Progenitor cell of endocrine pancreas (in vitro differentiated cells): ENCODE results near the gene PTPRK. TPM values are rescaled to one million over a fixed set of nuclear protein-coding genes. Genes with fewer than 3 reads are reported as not detected.

Experiments used
- DNase-seq: peaks from one replicate; pipeline ENCODE4 v3.0.0; 2021; ENCODE audit warnings: low spot score; ENCODE audit not compliant: unreplicated experiment
- H3K27ac Mint-ChIP-seq: 2 replicates; pipeline ENCODE4 v1.8.0; 2021; ENCODE audit warnings: mild to moderate bottlenecking, moderate library complexity, mixed read lengths
- H3K27me3 Mint-ChIP-seq: 2 replicates; pipeline ENCODE4 v1.8.0; 2021; ENCODE audit warnings: mixed read lengths
- H3K36me3 Mint-ChIP-seq: 2 replicates; pipeline ENCODE4 v1.8.0; 2022; ENCODE audit warnings: mixed read lengths; ENCODE audit not compliant: insufficient read depth
- H3K4me1 Mint-ChIP-seq: 2 replicates; pipeline ENCODE4 v1.8.0; 2021; ENCODE audit warnings: low read depth, mixed read lengths
- H3K4me3 Mint-ChIP-seq: 2 replicates; pipeline ENCODE4 v1.8.0; 2021; ENCODE audit warnings: low read depth, mild to moderate bottlenecking, moderate library complexity, mixed read lengths
- H3K9me3 Mint-ChIP-seq: 2 replicates; pipeline ENCODE4 v1.8.0; 2021; ENCODE audit warnings: low read depth, mixed read lengths
- total RNA-seq: library from RNA; stranded (reverse); gene quantifications from 2 replicates; pipeline ENCODE4 v1.2.1, GENCODE V29; 2021
- TF ChIP-seq, protein P1 (sequence below): fragments of 200-600 bp; sonication (generic); IDR thresholded peaks from one replicate; pipeline ENCODE4 v1.5.0; 2021; ENCODE audit warnings: antibody characterized with exemption, mild to moderate bottlenecking; ENCODE audit not compliant: unreplicated experiment

The PTPRK gene
- total RNA-seq, 1 donor from 2014 or later: 86.2 TPM

DNA sequence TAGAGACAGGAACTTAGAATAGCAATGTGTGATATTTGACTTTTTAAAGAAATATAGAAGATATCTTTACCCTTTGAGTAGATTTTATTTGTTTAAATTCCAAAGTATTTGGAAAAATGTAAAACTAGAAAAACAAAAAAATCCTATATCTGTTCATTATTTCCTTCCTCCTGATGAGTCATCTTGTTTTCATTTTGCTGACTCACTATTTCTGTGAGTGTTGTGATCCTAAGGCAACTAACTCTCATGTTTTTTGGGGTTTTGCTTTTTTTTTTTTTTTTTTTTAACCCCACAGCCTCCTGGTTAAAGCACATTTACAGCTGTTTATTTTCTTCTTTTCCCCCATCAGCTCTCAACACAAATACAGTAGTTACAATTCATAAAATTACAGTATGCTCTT is 581.7 kb downstream of the PTPRK start:
- TF ChIP-seq, protein P1, sequence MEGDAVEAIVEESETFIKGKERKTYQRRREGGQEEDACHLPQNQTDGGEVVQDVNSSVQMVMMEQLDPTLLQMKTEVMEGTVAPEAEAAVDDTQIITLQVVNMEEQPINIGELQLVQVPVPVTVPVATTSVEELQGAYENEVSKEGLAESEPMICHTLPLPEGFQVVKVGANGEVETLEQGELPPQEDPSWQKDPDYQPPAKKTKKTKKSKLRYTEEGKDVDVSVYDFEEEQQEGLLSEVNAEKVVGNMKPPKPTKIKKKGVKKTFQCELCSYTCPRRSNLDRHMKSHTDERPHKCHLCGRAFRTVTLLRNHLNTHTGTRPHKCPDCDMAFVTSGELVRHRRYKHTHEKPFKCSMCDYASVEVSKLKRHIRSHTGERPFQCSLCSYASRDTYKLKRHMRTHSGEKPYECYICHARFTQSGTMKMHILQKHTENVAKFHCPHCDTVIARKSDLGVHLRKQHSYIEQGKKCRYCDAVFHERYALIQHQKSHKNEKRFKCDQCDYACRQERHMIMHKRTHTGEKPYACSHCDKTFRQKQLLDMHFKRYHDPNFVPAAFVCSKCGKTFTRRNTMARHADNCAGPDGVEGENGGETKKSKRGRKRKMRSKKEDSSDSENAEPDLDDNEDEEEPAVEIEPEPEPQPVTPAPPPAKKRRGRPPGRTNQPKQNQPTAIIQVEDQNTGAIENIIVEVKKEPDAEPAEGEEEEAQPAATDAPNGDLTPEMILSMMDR: no peak
- no peak overlapping the region for H3K4me3 Mint-ChIP-seq
- no peaks in the 10 kb centered on the region for H3K9me3 Mint-ChIP-seq
- H3K27me3 Mint-ChIP-seq: no peaks in the 10 kb centered on the region
- no peak overlapping the region for H3K27ac Mint-ChIP-seq
- peaks cover 3% of the 10 kb centered on the region for H3K4me1 Mint-ChIP-seq
- no peak for DNase-seq
- H3K36me3 Mint-ChIP-seq: no peaks in the 10 kb centered on the region

DNA sequence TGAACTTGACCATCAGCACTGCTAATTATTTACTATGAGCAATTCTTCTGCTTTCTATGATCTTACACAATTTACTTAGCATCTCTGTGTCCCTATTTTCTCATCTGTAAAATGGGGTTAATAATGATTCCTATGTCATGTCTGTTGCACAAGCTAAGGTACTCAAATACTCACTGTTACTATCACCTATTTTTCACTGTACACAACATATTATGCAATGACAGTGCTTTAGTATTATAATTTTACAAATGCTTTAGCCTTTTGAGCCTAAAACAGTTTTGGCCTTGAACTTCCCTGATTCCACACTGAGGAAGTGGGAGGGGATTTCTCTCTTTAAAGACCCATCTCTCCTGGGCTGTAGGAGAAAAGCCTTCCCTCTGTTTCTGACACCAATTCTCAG is 582.7 kb downstream of the PTPRK start:
- no peak for DNase-seq
- Mint-ChIP-seq H3K4me1 (peaks cover 3% of the 10 kb centered on the region), H3K9me3 (peaks cover 7% of the 10 kb centered on the region), H3K36me3 (peaks cover 3% of the 10 kb centered on the region), H3K27me3 (no peaks in the 10 kb centered on the region), H3K27ac (no peak overlapping the region), H3K4me3 (no peak overlapping the region)
- TF ChIP-seq, protein P1: no peak

DNA sequence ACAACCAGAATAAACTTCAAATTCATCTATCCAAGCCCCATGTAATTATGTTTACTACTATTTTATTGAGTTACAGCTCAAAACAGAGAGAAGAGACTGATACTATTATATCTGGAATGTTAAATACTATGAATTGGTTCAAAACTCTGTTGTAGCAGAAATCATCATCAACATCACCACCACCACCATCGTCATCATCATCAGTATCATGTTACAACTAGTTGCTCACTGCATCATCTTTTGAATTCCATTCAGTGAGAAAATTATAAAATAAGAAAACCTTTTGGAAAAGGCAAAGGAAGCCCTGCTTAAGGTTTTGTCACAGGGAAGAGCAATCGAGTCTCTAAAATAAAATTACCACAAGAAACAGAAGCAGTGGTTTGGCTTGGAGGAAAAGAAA is 583.3 kb downstream of the PTPRK start:
- Mint-ChIP-seq H3K27me3 (no peaks in the 10 kb centered on the region), H3K4me3 (no peak overlapping the region)

DNA sequence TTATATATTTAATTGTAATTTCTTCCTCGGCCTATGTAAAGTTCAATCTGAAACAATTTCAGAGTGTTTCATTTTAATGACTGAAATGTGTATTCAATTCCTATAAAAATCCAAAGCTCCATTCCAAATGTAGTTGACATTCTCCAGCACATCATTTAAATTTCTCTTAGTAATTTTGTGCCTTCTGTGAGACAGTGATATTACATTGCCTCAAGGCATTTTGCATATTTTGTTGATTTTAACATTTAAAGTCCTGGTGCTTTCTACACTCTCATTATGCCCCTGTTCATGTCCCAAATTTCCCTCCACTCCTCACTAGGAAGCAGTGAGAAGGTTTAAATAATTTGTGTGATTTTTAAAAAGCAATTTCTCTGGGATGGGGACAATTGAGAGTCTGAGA is 585.4 kb downstream of the PTPRK start:
- TF ChIP-seq, protein P1: no peak
- no peak overlapping the region for H3K4me3 Mint-ChIP-seq

More for the DNA sequence above, 583.3 kb downstream of the PTPRK start:
- peaks cover 9% of the 10 kb centered on the region for H3K9me3 Mint-ChIP-seq
- peaks cover 3% of the 10 kb centered on the region for H3K36me3 Mint-ChIP-seq
- no peak for DNase-seq
- H3K4me1 Mint-ChIP-seq: peaks cover 3% of the 10 kb centered on the region
- no peak overlapping the region for H3K27ac Mint-ChIP-seq
- TF ChIP-seq, protein P1: no peak

DNA sequence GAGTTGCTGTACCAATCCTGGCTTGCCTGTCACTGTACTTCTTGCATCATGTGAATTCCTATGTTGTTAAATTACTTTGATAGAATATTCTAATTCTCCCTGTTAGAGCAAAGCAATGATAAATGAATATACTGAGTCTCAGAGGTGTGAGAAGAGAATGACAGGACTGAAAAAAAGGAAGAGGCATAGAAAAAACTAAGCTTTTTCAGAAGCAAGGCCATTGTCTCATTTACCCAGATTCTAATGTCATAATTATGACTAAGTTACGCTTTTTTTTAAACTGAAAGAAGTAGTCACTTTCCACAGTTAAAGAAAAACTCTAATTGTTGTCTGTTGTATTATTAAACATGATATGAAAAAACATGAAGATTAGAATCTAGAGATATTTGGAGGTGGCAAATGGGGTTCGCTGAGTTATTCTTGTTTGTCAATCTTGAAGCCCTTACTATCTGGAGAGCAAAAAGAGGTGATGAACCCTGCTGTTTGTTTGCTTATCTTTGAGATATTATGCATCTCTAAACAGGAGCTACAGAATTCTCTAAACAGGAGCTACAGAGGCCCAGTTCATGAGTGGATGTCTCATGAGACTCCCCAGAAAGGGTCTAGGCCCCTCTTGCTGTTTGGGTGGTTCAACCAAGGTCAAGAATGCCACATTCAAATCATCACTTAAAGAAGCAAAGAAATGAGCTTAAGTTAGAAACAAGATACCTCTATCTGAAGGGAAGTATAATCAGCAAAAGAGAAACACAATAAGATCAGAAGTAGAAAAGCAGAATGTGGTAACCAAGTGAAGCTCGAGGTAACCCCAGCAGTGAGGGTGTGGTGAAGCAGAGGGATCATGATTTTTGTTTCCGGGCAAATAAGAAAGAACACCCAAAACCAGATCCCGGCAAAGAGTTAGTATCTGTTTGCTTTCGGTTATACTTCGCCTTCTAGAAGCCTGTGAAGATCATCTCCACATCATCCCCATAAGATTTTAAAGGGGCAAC is 586.3 kb downstream of the PTPRK start:
- DNase-seq: no peak
- no peak overlapping the region for H3K4me3 Mint-ChIP-seq
- no peaks in the 10 kb centered on the region for H3K4me1 Mint-ChIP-seq
- peaks cover 3% of the 10 kb centered on the region for H3K36me3 Mint-ChIP-seq
- no peaks in the 10 kb centered on the region for H3K27me3 Mint-ChIP-seq
- TF ChIP-seq, protein P1: no peak
- H3K27ac Mint-ChIP-seq: no peak overlapping the region
- peaks cover 9% of the 10 kb centered on the region for H3K9me3 Mint-ChIP-seq

More for the DNA sequence above, 585.4 kb downstream of the PTPRK start:
- peaks cover 3% of the 10 kb centered on the region for H3K36me3 Mint-ChIP-seq
- H3K4me1 Mint-ChIP-seq: peaks cover 3% of the 10 kb centered on the region
- H3K9me3 Mint-ChIP-seq: peaks cover 9% of the 10 kb centered on the region
- DNase-seq: no peak
- H3K27ac Mint-ChIP-seq: no peak overlapping the region
- no peaks in the 10 kb centered on the region for H3K27me3 Mint-ChIP-seq
